Vagina (tissue), 2 donors: ENCODE data around the gene DNAJC5. TPM values are rescaled to one million over a fixed set of nuclear protein-coding genes. Genes with fewer than 3 reads are reported as not detected.

Experiments used
- DNase-seq, 2 donors: peaks; one replicate each; pipeline ENCODE4 v3.0.0-alpha.2; 2017; ENCODE audit errors: extremely low spot score in 2 of 2
- H3K27ac ChIP-seq: fragments of 200-600 bp; sonication (generic); one replicate; pipeline ENCODE4 v1.5.1; 2019
- H3K27me3 ChIP-seq: fragments of 200-600 bp; sonication (generic); one replicate; pipeline ENCODE4 v1.5.1; 2019
- H3K36me3 ChIP-seq, 2 donors: fragments of 200-600 bp; sonication (generic); one replicate each; pipeline ENCODE4 v1.5.1; 2017 to 2019
- H3K4me1 ChIP-seq: fragments of 200-600 bp; sonication (generic); one replicate; pipeline ENCODE4 v1.5.1; 2019
- H3K4me3 ChIP-seq, 2 donors: fragments of 200-600 bp; sonication (generic); 1 replicate in 1 of 2; 2 replicates in 1 of 2; pipeline ENCODE4 v1.5.1; 2016 to 2019
- H3K9me3 ChIP-seq: fragments of 200-600 bp; sonication (generic); one replicate; pipeline ENCODE4 v1.5.1; 2019
- CTCF ChIP-seq, 3 experiments: fragments of 450-650 bp in 2 of 3; fragments of 200-600 bp in 1 of 3; sonication (generic) in 1 of 3; IDR thresholded peaks; one replicate each; pipeline ENCODE4 v1.5.1; 2017 to 2019; ENCODE audit warnings: antibody characterized with exemption in 3 of 3, mild to moderate bottlenecking in 2 of 3, moderate library complexity in 2 of 3
- POLR2A ChIP-seq, 2 donors: fragments of 450-650 bp; IDR thresholded peaks; one replicate each; pipeline ENCODE4 v1.6.1; 2017; ENCODE audit warnings: antibody characterized with exemption in 2 of 2, mild to moderate bottlenecking in 2 of 2, moderate library complexity in 2 of 2
- POLR2AphosphoS5 ChIP-seq, 2 donors: sonication (generic); formaldehyde crosslinking; IDR thresholded peaks; one replicate each; pipeline ENCODE4 v1.9.0; 2017; ENCODE audit warnings: antibody characterized with exemption in 2 of 2, mild to moderate bottlenecking in 2 of 2, low read depth in 1 of 2; ENCODE audit not compliant: insufficient read depth in 1 of 2
- intact Hi-C: fragments of 100-400 bp; cut with DNase I; formaldehyde crosslinking; loops from one replicate; pipeline ENCODE4 v1.15.1; 2023
- total RNA-seq: library from RNA; depleted of rRNA; stranded (reverse); fragments of >200 nt; gene quantifications from one replicate; pipeline ENCODE4 v1.2.3, GENCODE V29; 2016

Gene DNAJC5
- total RNA-seq, 1 donor from 2014 or later = 25.8 TPM

- Histone ChIP-seq H3K4me1 (no peaks in the 10 kb centered on the region), H3K27me3 (no peaks in the 10 kb centered on the region), H3K4me3 (no peak overlapping the region), H3K9me3 (no peaks in the 10 kb centered on the region), H3K27ac (no peak overlapping the region), H3K36me3 (peaks cover 0 to 45% of the 10 kb centered on the region in 2 donors)
- DNase-seq = no peak
- TF ChIP-seq CTCF (IDR thresholded peaks at IDR 0.05) (no peak), POLR2AphosphoS5 (IDR thresholded peaks at IDR 0.05; ENCODE audit: insufficient read depth in 1 of 2, low read depth in 1 of 2) (no peak), POLR2A (IDR thresholded peaks at IDR 0.05) (no peak)
- intact Hi-C loops = no loop called here
These were observed 12.4 kb upstream of the DNAJC5 start for GRCh38 chr20:63882257-63883200.

GRCh38 chr20:63883201-63883593 lies 11.7 kb upstream of the DNAJC5 start:
- peaks cover 0 to 48% of the 10 kb centered on the region in 2 donors for H3K36me3 ChIP-seq
- no peak for DNase-seq

GRCh38 chr20:63884506-63885263 lies 10.2 kb upstream of the DNAJC5 start:
- H3K9me3 ChIP-seq = no peaks in the 10 kb centered on the region
- TF ChIP-seq POLR2A (IDR thresholded peaks at IDR 0.05) (no peak), POLR2AphosphoS5 (IDR thresholded peaks at IDR 0.05; ENCODE audit: insufficient read depth in 1 of 2, low read depth in 1 of 2) (no peak), CTCF (IDR thresholded peaks at IDR 0.05) (no peak)
- no peak overlapping the region for H3K27ac ChIP-seq
- H3K36me3 ChIP-seq = peaks cover 0 to 44% of the 10 kb centered on the region in 2 donors
- H3K4me1 ChIP-seq = peaks cover 4% of the 10 kb centered on the region
- H3K4me3 ChIP-seq = no peak overlapping the region
- no peaks in the 10 kb centered on the region for H3K27me3 ChIP-seq
- DNase-seq = no peak
- intact Hi-C loops = no loop called here

More at GRCh38 chr20:63883201-63883593, 11.7 kb upstream of the DNAJC5 start:
- intact Hi-C loops = no loop called here
- Histone ChIP-seq H3K4me3 (no peak overlapping the region), H3K27me3 (no peaks in the 10 kb centered on the region), H3K4me1 (no peaks in the 10 kb centered on the region), H3K9me3 (no peaks in the 10 kb centered on the region), H3K27ac (no peak overlapping the region)
- no peak for TF ChIP-seq POLR2AphosphoS5 (IDR thresholded peaks at IDR 0.05; ENCODE audit: insufficient read depth in 1 of 2, low read depth in 1 of 2)
- no peak for TF ChIP-seq CTCF (IDR thresholded peaks at IDR 0.05)
- no peak for TF ChIP-seq POLR2A (IDR thresholded peaks at IDR 0.05)

- H3K27ac ChIP-seq = no peak overlapping the region
- H3K4me3 ChIP-seq = no peak overlapping the region
- no peak for TF ChIP-seq POLR2A (IDR thresholded peaks at IDR 0.05)
- no peak for TF ChIP-seq POLR2AphosphoS5 (IDR thresholded peaks at IDR 0.05; ENCODE audit: insufficient read depth in 1 of 2, low read depth in 1 of 2)
- no peak for TF ChIP-seq CTCF (IDR thresholded peaks at IDR 0.05)
- intact Hi-C loops = no loop called here
- peaks cover 0 to 44% of the 10 kb centered on the region in 2 donors for H3K36me3 ChIP-seq
- no peak for DNase-seq
- H3K27me3 ChIP-seq = no peaks in the 10 kb centered on the region
- peaks cover 11% of the 10 kb centered on the region for H3K4me1 ChIP-seq
- H3K9me3 ChIP-seq = no peaks in the 10 kb centered on the region
These were observed 9.5 kb upstream of the DNAJC5 start for GRCh38 chr20:63885264-63886053.
